ENCODE measurements around the gene C22orf15.
"Not testable (repeated sequence)": the region's sequence is repeated elsewhere in the genome, so short reads cannot be mapped to it uniquely, and the experiment has no call there.

Gene C22orf15

GRCh38 chr22:23762842-23763578 is at the start of gene C22orf15:
Gene C22orf15, plus strand, starts transcription at chr22:23762990. Its CDS starts 317 bp downstream, at chr22:23763307.
- DNase-seq (ENCODE audit: low read depth in 3 of 3, low spot score in 1 of 3): no peak

- DNase-seq (ENCODE audit: low read depth in 3 of 3, low spot score in 1 of 3): no peak
Measured at GRCh38 chr22:23713696-23714595, 48.8 kb upstream of the C22orf15 start.

- DNase-seq (ENCODE audit: low read depth in 3 of 3, low spot score in 1 of 3): no peak
Measured at GRCh38 chr22:23714596-23715578, 47.9 kb upstream of the C22orf15 start.

GRCh38 chr22:23715806-23716375 is 46.9 kb upstream of the C22orf15 start:
- DNase-seq (ENCODE audit: low read depth in 3 of 3, low spot score in 1 of 3): no peak

- DNase-seq (ENCODE audit: low read depth in 3 of 3, low spot score in 1 of 3): peak; percentile 24 to 74 (median 62)
Measured at GRCh38 chr22:23716811-23717801, 45.7 kb upstream of the C22orf15 start.

GRCh38 chr22:23718371-23719165 is 44.2 kb upstream of the C22orf15 start:
- DNase-seq (ENCODE audit: low read depth in 3 of 3, low spot score in 1 of 3): no peak

GRCh38 chr22:23720855-23721254 is 41.9 kb upstream of the C22orf15 start:
- DNase-seq (ENCODE audit: low read depth in 3 of 3, low spot score in 1 of 3): no peak

- no peak for DNase-seq (ENCODE audit: low read depth in 3 of 3, low spot score in 1 of 3)
Measured at GRCh38 chr22:23722160-23722559, 40.6 kb upstream of the C22orf15 start.

- DNase-seq (ENCODE audit: low read depth in 3 of 3, low spot score in 1 of 3): no peak
Measured at GRCh38 chr22:23722724-23723123, 40.1 kb upstream of the C22orf15 start.

- DNase-seq (ENCODE audit: low read depth in 3 of 3, low spot score in 1 of 3): not testable (repeated sequence)
Measured at GRCh38 chr22:23728108-23728507, 34.7 kb upstream of the C22orf15 start.

- DNase-seq (ENCODE audit: low read depth in 3 of 3, low spot score in 1 of 3): no peak
Measured at GRCh38 chr22:23737696-23738095, 25.1 kb upstream of the C22orf15 start.

- DNase-seq (ENCODE audit: low read depth in 3 of 3, low spot score in 1 of 3): no peak
Measured at GRCh38 chr22:23742505-23743264, 20.1 kb upstream of the C22orf15 start.

GRCh38 chr22:23743303-23743705 is 19.5 kb upstream of the C22orf15 start:
- DNase-seq (ENCODE audit: low read depth in 3 of 3, low spot score in 1 of 3): no peak

- DNase-seq (ENCODE audit: low read depth in 3 of 3, low spot score in 1 of 3): no peak
Measured at GRCh38 chr22:23744001-23744400, 18.8 kb upstream of the C22orf15 start.

- DNase-seq (ENCODE audit: low read depth in 3 of 3, low spot score in 1 of 3): no peak
Measured at GRCh38 chr22:23744485-23744884, 18.3 kb upstream of the C22orf15 start.

- no peak for DNase-seq (ENCODE audit: low read depth in 3 of 3, low spot score in 1 of 3)
Measured at GRCh38 chr22:23745791-23746190, 17.0 kb upstream of the C22orf15 start.

GRCh38 chr22:23749841-23750301 is 12.9 kb upstream of the C22orf15 start:
- no peak for DNase-seq (ENCODE audit: low read depth in 3 of 3, low spot score in 1 of 3)

GRCh38 chr22:23750367-23750713 is 12.4 kb upstream of the C22orf15 start:
- DNase-seq (ENCODE audit: low read depth in 3 of 3, low spot score in 1 of 3): no peak
